HG03097 (cell line): ENCODE measurements around the gene GRK3.

Source experiments
- ATAC-seq: cut with Tn5 transposase; IDR thresholded peaks from one replicate; pipeline ENCODE4 v1.9.1; 2021; ENCODE audit not compliant: unreplicated experiment, low FRiP score

Gene GRK3

GRCh38 chr22:25656724-25657123 is 92.2 kb downstream of the GRK3 start:
- ATAC-seq: peak; percentile 70

GRCh38 chr22:25658633-25659032 is 94.2 kb downstream of the GRK3 start:
- no peak for ATAC-seq

GRCh38 chr22:25659413-25659812 is 94.9 kb downstream of the GRK3 start:
- ATAC-seq: no peak

- ATAC-seq: no peak
These were observed 95.9 kb downstream of the GRK3 start for GRCh38 chr22:25660336-25660735.

- ATAC-seq: no peak
These were observed 96.6 kb downstream of the GRK3 start for GRCh38 chr22:25661073-25661472.

GRCh38 chr22:25663654-25664053 is 99.2 kb downstream of the GRK3 start:
- ATAC-seq: no peak

GRCh38 chr22:25666308-25666707 is 101.8 kb downstream of the GRK3 start:
- ATAC-seq: no peak

GRCh38 chr22:25668437-25668836 is 104.0 kb downstream of the GRK3 start:
- no peak for ATAC-seq

GRCh38 chr22:25669253-25670069 is 105.0 kb downstream of the GRK3 start:
- no peak for ATAC-seq

- no peak for ATAC-seq
These were observed 105.6 kb downstream of the GRK3 start for GRCh38 chr22:25670070-25670461.

GRCh38 chr22:25672289-25673084 is 108.0 kb downstream of the GRK3 start:
- no peak for ATAC-seq

GRCh38 chr22:25673713-25674112 is 109.2 kb downstream of the GRK3 start:
- no peak for ATAC-seq

- no peak for ATAC-seq
These were observed 113.2 kb downstream of the GRK3 start for GRCh38 chr22:25677631-25678030.

- ATAC-seq: no peak
These were observed 115.6 kb downstream of the GRK3 start for GRCh38 chr22:25680051-25680450.

GRCh38 chr22:25680956-25681355 is 116.5 kb downstream of the GRK3 start:
- no peak for ATAC-seq

- no peak for ATAC-seq
These were observed 117.6 kb downstream of the GRK3 start for GRCh38 chr22:25682109-25682508.

- ATAC-seq: no peak
These were observed 124.2 kb downstream of the GRK3 start for GRCh38 chr22:25688627-25689026.

GRCh38 chr22:25689631-25690030 is 125.2 kb downstream of the GRK3 start:
- ATAC-seq: no peak

GRCh38 chr22:25690798-25691197 is 126.3 kb downstream of the GRK3 start:
- ATAC-seq: no peak

GRCh38 chr22:25692397-25693267 is 128.2 kb downstream of the GRK3 start:
- no peak for ATAC-seq

- no peak for ATAC-seq
These were observed 128.7 kb downstream of the GRK3 start for GRCh38 chr22:25693268-25693565.
